Loucy (cell line): ENCODE results near the gene GPC3.

Experiments used
- H2AFZ ChIP-seq: fragments of 200-600 bp; sonication (generic); 2 replicates; pipeline ENCODE4 v1.6.0; 2016; ENCODE audit warnings: antibody characterized with exemption, mild to moderate bottlenecking, low read length, moderate library complexity
- H3F3A ChIP-seq: fragments of 200-600 bp; 2 replicates; pipeline ENCODE4 v1.6.0; 2016; ENCODE audit warnings: antibody characterized with exemption, low read depth, mild to moderate bottlenecking
- H3K27me3 ChIP-seq: fragments of 200-600 bp; sonication (generic); 2 replicates; pipeline ENCODE4 v1.6.1; 2014; ENCODE audit warnings: low read length, mild to moderate bottlenecking; ENCODE audit not compliant: insufficient read depth, poor library complexity, severe bottlenecking
- H3K36me3 ChIP-seq: fragments of 200-600 bp; sonication (generic); 2 replicates; pipeline ENCODE4 v1.6.1; 2016; ENCODE audit warnings: low read length; ENCODE audit not compliant: insufficient read depth
- H3K4me1 ChIP-seq: fragments of 200-600 bp; sonication (generic); 2 replicates; pipeline ENCODE4 v1.5.1; 2014; ENCODE audit warnings: low read length, mild to moderate bottlenecking; ENCODE audit not compliant: insufficient read depth, poor library complexity, severe bottlenecking
- H3K4me2 ChIP-seq: fragments of 200-600 bp; sonication (generic); 2 replicates; pipeline ENCODE4 v1.6.0; 2014; ENCODE audit warnings: antibody characterized with exemption, low read length, low read depth, mild to moderate bottlenecking; ENCODE audit not compliant: poor library complexity, severe bottlenecking
- H3K4me3 ChIP-seq: fragments of 200-600 bp; sonication (generic); 2 replicates; pipeline ENCODE4 v1.5.1; 2014; ENCODE audit warnings: low read length, mild to moderate bottlenecking, mixed read lengths; ENCODE audit not compliant: poor library complexity, severe bottlenecking
- H3K79me2 ChIP-seq: fragments of 200-600 bp; sonication (generic); 2 replicates; pipeline ENCODE4 v1.6.1; 2014; ENCODE audit warnings: low read length; ENCODE audit not compliant: insufficient read depth
- H3K9ac ChIP-seq: fragments of 200-600 bp; sonication (generic); 2 replicates; pipeline ENCODE4 v1.6.0; 2014; ENCODE audit warnings: mild to moderate bottlenecking, low read depth, low read length, moderate library complexity; ENCODE audit not compliant: poor library complexity, severe bottlenecking
- H3K9me2 ChIP-seq: fragments of 200-600 bp; sonication (generic); replicated peaks from 2 replicates; pipeline ENCODE4 v1.6.1; 2016; ENCODE audit warnings: low read depth, low read length, mixed read lengths
- H3K9me3 ChIP-seq: fragments of 200-600 bp; sonication (generic); 2 replicates; pipeline ENCODE4 v1.6.1; 2014; ENCODE audit warnings: mild to moderate bottlenecking, antibody characterized with exemption, low read length, low read depth; ENCODE audit not compliant: insufficient read depth
- H4K20me1 ChIP-seq: fragments of 200-600 bp; sonication (generic); 2 replicates; pipeline ENCODE4 v1.6.0; 2014; ENCODE audit warnings: antibody characterized with exemption, low read length, mild to moderate bottlenecking; ENCODE audit not compliant: insufficient read depth, poor library complexity, severe bottlenecking
- CTCF ChIP-seq: fragments of 200-600 bp; sonication (generic); conservative IDR thresholded peaks from 2 replicates; pipeline ENCODE4 v1.5.1; 2014; ENCODE audit warnings: mild to moderate bottlenecking, antibody characterized with exemption, low read length
- EZH2phosphoT487 ChIP-seq: fragments of 200-600 bp; IDR thresholded peaks from 2 replicates; pipeline ENCODE4 v1.6.1; 2018; ENCODE audit warnings: antibody characterized with exemption, mild to moderate bottlenecking, moderate library complexity, borderline replicate concordance

The GPC3 gene

GRCh38 chrX:134013524-134013923, 28.1 kb upstream of the GPC3 start:
- Histone ChIP-seq H3K9ac (no peak overlapping the region), H3K79me2 (no peaks in the 10 kb centered on the region), H3K4me2 (no peak overlapping the region), H3K9me3 (no peaks in the 10 kb centered on the region), H4K20me1 (no peaks in the 10 kb centered on the region), H3K4me1 (no peaks in the 10 kb centered on the region), H3K36me3 (no peaks in the 10 kb centered on the region), H3F3A (no peaks in the 10 kb centered on the region), H3K4me3 (no peak overlapping the region), H2AFZ (no peak overlapping the region), H3K27me3 (no peaks in the 10 kb centered on the region), H3K9me2 (no peaks in the 10 kb centered on the region)
- TF ChIP-seq EZH2phosphoT487 (no peak), CTCF (no peak)

- H4K20me1 ChIP-seq, result no peaks in the 10 kb centered on the region
- H3K27me3 ChIP-seq, result no peaks in the 10 kb centered on the region
- H3K4me3 ChIP-seq, result no peak overlapping the region
- H3K36me3 ChIP-seq, result no peaks in the 10 kb centered on the region
- H3K4me1 ChIP-seq, result no peaks in the 10 kb centered on the region
- no peak overlapping the region for H3K4me2 ChIP-seq
- no peaks in the 10 kb centered on the region for H3F3A ChIP-seq
- no peak overlapping the region for H3K9ac ChIP-seq
- no peak for TF ChIP-seq CTCF
- no peak for TF ChIP-seq EZH2phosphoT487
- H3K9me2 ChIP-seq, result no peaks in the 10 kb centered on the region
- H2AFZ ChIP-seq, result no peak overlapping the region
- H3K79me2 ChIP-seq, result no peaks in the 10 kb centered on the region
- H3K9me3 ChIP-seq, result no peaks in the 10 kb centered on the region
Observed at GRCh38 chrX:134013092-134013497, 27.7 kb upstream of the GPC3 start.

GRCh38 chrX:134010690-134011089, 25.3 kb upstream of the GPC3 start:
- Histone ChIP-seq H3K9ac (no peak overlapping the region), H3K36me3 (no peaks in the 10 kb centered on the region), H2AFZ (no peak overlapping the region), H3K9me2 (no peaks in the 10 kb centered on the region), H3K4me1 (no peaks in the 10 kb centered on the region), H3K79me2 (no peaks in the 10 kb centered on the region), H4K20me1 (no peaks in the 10 kb centered on the region), H3F3A (no peaks in the 10 kb centered on the region), H3K4me3 (no peak overlapping the region), H3K9me3 (no peaks in the 10 kb centered on the region), H3K4me2 (no peak overlapping the region), H3K27me3 (no peaks in the 10 kb centered on the region)
- TF ChIP-seq EZH2phosphoT487 (no peak), CTCF (no peak)
